ENCODE measurements around the gene PRR33. TPM values are rescaled to one million over a fixed set of nuclear protein-coding genes. Genes with fewer than 3 reads are reported as not detected.

PRR33 gene
- total RNA-seq, 1 donor from 2014 or later = not detected

- no peak for TF ChIP-seq CTCF (IDR thresholded peaks at IDR 0.05; ENCODE audit: unreplicated experiment)
- Mint-ChIP-seq H3K4me3 (ENCODE audit: low read depth) (no peak overlapping the region), H3K9me3 (ENCODE audit: low read depth) (no peaks in the 10 kb centered on the region), H3K27me3 (peaks cover 12% of the 10 kb centered on the region), H3K4me1 (ENCODE audit: low read depth) (peaks cover 2% of the 10 kb centered on the region), H3K27ac (no peak overlapping the region), H3K36me3 (ENCODE audit: insufficient read depth) (no peaks in the 10 kb centered on the region)
- no peak for DNase-seq (ENCODE audit: low spot score, unreplicated experiment)
Observed at GRCh38 chr11:1884303-1884700, 7.4 kb downstream of the PRR33 start.

- no peak for DNase-seq (ENCODE audit: low spot score, unreplicated experiment)
- no peaks in the 10 kb centered on the region for H3K9me3 Mint-ChIP-seq (ENCODE audit: low read depth)
- peaks cover 9% of the 10 kb centered on the region for H3K27me3 Mint-ChIP-seq
- no peak for TF ChIP-seq CTCF (IDR thresholded peaks at IDR 0.05; ENCODE audit: unreplicated experiment)
- no peaks in the 10 kb centered on the region for H3K36me3 Mint-ChIP-seq (ENCODE audit: insufficient read depth)
- H3K27ac Mint-ChIP-seq = no peak overlapping the region
- peaks cover 2% of the 10 kb centered on the region for H3K4me1 Mint-ChIP-seq (ENCODE audit: low read depth)
- H3K4me3 Mint-ChIP-seq (ENCODE audit: low read depth) = no peak overlapping the region
Observed at GRCh38 chr11:1883346-1884302, 8.1 kb downstream of the PRR33 start.

GRCh38 chr11:1882265-1883238 lies 9.1 kb downstream of the PRR33 start:
- Mint-ChIP-seq H3K9me3 (ENCODE audit: low read depth) (no peaks in the 10 kb centered on the region), H3K36me3 (ENCODE audit: insufficient read depth) (no peaks in the 10 kb centered on the region)

GRCh38 chr11:1881442-1882264 lies 10.0 kb downstream of the PRR33 start:
- peaks cover 2% of the 10 kb centered on the region for H3K4me1 Mint-ChIP-seq (ENCODE audit: low read depth)
- no peak for TF ChIP-seq CTCF (IDR thresholded peaks at IDR 0.05; ENCODE audit: unreplicated experiment)
- H3K36me3 Mint-ChIP-seq (ENCODE audit: insufficient read depth) = no peaks in the 10 kb centered on the region
- H3K9me3 Mint-ChIP-seq (ENCODE audit: low read depth) = no peaks in the 10 kb centered on the region
- no peak overlapping the region for H3K4me3 Mint-ChIP-seq (ENCODE audit: low read depth)
- no peak overlapping the region for H3K27ac Mint-ChIP-seq
- DNase-seq (ENCODE audit: low spot score, unreplicated experiment) = no peak
- no peaks in the 10 kb centered on the region for H3K27me3 Mint-ChIP-seq

More at GRCh38 chr11:1882265-1883238, 9.1 kb downstream of the PRR33 start:
- Mint-ChIP-seq H3K4me3 (ENCODE audit: low read depth) (no peak overlapping the region), H3K27ac (no peak overlapping the region), H3K4me1 (ENCODE audit: low read depth) (peaks cover 2% of the 10 kb centered on the region), H3K27me3 (peaks cover 3% of the 10 kb centered on the region)
- peak; percentile 96 for TF ChIP-seq CTCF (IDR thresholded peaks at IDR 0.05; ENCODE audit: unreplicated experiment)
- peak; percentile 78 for DNase-seq (ENCODE audit: low spot score, unreplicated experiment)

Data from progenitor cell of endocrine pancreas (in vitro differentiated cells).